Ovary (tissue), 3 donors: Measurements from ENCODE around the gene POLN.

ENCODE experiments used
- CTCF ChIP-seq, 3 donors: fragments of 450-650 bp in 2 of 3; fragments of 200-600 bp in 1 of 3; IDR thresholded peaks; one replicate each; pipeline versions ENCODE4 v1.5.1 to v1.8.0; 2016 to 2022; ENCODE audit warnings: antibody characterized with exemption in 3 of 3, mild to moderate bottlenecking in 1 of 3
- EP300 ChIP-seq: sonication (generic); formaldehyde crosslinking; IDR thresholded peaks from one replicate; pipeline ENCODE4 v1.6.1; 2017; ENCODE audit warnings: antibody characterized with exemption
- POLR2A ChIP-seq: fragments of 450-650 bp; IDR thresholded peaks from one replicate; pipeline ENCODE4 v1.6.1; 2017; ENCODE audit warnings: antibody characterized with exemption, mild to moderate bottlenecking, moderate library complexity
- donor health status: DM: no; HTN: no; CAD: no.

DNA sequence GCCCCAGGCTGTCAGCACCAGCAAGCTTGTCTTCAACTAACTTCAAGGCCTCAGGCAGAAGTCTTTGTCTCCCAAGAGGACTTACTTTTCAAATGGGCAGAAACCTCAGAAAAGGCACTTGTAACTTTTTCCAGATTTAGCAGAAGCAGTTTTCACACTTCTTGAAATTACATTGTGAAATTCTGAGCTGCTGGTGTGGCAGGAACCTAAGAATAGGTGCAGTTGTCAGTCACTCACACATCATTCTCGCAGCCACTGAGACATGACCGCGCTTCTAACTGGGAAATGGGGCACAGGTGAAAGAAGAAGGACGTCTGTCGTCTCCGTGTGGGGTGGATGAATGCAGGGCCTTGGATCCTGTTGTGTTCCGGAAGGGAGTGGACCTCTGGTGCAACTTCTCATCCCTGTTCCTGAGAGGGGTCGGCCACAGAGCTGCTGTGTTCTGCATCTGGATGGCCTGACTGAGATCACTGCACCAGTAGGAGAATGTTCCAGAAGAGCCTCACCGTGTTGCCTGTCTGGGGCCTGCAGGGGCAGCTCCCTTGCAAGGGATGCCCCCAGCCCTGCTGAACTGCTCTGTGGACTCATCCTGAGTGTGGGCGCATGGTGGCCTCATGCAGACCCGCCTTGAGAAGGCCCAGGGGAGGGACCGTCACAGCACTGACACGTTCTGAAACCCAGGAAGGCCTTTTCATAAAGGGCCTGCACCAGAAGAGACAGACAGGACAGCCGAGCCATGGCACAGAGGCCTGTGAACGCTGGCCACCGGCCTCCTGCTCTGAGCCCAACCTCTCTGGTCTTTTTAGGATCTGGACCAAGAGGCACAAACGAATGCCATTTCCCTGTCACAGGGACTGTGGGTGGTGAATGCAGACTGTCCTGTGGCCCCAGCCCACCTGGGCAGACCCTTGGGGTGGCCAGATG lies 164.1 kb downstream of the POLN start:
- TF ChIP-seq CTCF (IDR thresholded peaks at IDR 0.05) (no peak), POLR2A (no peak), EP300 (no peak)
